Muscle layer of duodenum (tissue), 2 donors: ENCODE measurements around the gene CA5A.

Experiments
- H3K27ac ChIP-seq: one replicate; pipeline ENCODE4 v1.7.0; 2013; ENCODE audit warnings: mild to moderate bottlenecking, low read length
- H3K27me3 ChIP-seq: one replicate; pipeline ENCODE4 v1.7.0; 2013; ENCODE audit warnings: low read depth, mild to moderate bottlenecking, control low read depth, low read length
- H3K36me3 ChIP-seq, 2 donors: one replicate each; pipeline ENCODE4 v1.7.0; 2013; ENCODE audit warnings: low read length in 2 of 2, control low read depth in 1 of 2, mild to moderate bottlenecking in 1 of 2; ENCODE audit not compliant: insufficient read depth in 2 of 2, control insufficient read depth in 1 of 2
- H3K4me1 ChIP-seq, 2 donors: one replicate each; pipeline ENCODE4 v1.7.0; 2013; ENCODE audit warnings: low read length in 2 of 2, mild to moderate bottlenecking in 2 of 2, control low read depth in 1 of 2, moderate library complexity in 1 of 2; ENCODE audit not compliant: insufficient read depth in 2 of 2, control insufficient read depth in 1 of 2
- H3K4me3 ChIP-seq, 2 donors: one replicate each; pipeline ENCODE4 v1.7.0; 2013; ENCODE audit warnings: low read length in 2 of 2, low read depth in 1 of 2, mild to moderate bottlenecking in 1 of 2
- H3K9me3 ChIP-seq, 2 donors: one replicate each; pipeline ENCODE4 v1.7.0; 2013; ENCODE audit warnings: low read length in 2 of 2, control low read depth in 1 of 2, mild to moderate bottlenecking in 1 of 2; ENCODE audit not compliant: control insufficient read depth in 1 of 2
- donor health status: healthy.

CA5A gene

DNA sequence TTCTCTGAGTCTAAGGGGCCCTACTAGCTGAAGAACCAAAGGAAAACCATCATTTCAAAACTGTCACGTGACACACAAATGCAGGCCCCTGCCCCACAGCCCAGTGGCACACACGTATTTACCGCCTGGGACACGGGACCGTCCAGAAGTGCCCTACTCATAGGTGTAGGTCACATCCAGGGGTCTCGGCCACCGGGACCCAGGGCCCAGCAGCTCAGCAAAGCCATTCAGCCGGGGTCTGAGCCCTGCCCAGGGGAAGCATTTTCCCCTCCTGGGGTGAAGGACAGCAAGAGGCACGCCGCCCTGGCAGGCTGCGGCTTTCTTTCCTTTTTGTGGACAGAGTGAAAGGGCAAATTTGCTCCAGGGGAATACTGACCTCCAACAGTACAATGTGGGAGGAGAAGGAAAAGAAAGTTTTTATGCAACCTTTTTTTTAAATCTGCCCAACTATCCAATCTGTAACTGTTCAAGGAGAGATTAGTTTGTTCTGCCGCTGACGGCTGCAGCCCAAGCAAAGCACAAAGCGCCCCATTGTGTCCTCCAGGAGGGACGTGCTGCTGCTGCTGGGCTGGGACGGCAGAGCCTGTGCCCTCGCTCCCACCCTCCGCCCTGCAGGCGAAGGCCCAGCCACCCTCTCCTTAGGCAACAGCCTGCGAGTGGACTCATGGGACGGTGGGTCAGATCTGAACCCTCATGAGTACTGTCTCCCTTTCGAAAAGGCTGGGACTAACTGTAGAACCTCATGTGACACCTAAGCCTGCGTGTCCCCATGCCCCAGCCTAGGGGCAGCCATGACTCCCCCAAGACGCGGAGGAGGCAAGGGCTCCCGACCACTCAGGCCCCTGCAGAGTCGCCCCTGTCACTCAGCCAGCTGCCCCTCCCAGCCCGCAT lies 88.3 kb downstream of the CA5A start:
- Histone ChIP-seq H3K36me3 (peaks cover 0 to 2% of the 10 kb centered on the region in 2 donors), H3K27ac (no peak overlapping the region), H3K9me3 (no peaks in the 10 kb centered on the region), H3K27me3 (no peaks in the 10 kb centered on the region), H3K4me1 (peaks cover 3 to 17% of the 10 kb centered on the region in 2 donors), H3K4me3 (no peak overlapping the region)

DNA sequence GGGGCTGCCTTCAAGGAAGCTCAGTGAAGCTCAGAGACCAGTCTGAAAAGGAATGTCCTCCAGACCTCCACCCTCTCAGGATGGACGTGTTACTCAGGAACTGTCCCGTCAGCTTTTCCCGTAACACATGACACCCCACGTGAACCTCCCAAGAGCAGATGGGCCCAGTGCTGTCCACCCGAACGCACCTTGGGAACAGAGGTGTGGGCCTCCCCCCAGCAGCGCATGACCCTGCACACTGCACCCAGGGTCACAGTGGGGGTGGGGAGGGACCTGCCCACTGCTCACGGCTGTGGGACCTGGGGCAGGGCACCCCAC lies 88.9 kb downstream of the CA5A start:
- no peaks in the 10 kb centered on the region for H3K9me3 ChIP-seq
- H3K36me3 ChIP-seq: no peaks in the 10 kb centered on the region
- peaks cover 0 to 13% of the 10 kb centered on the region in 2 donors for H3K4me1 ChIP-seq
- no peak overlapping the region for H3K4me3 ChIP-seq
- H3K27me3 ChIP-seq: no peaks in the 10 kb centered on the region
- no peak overlapping the region for H3K27ac ChIP-seq

DNA sequence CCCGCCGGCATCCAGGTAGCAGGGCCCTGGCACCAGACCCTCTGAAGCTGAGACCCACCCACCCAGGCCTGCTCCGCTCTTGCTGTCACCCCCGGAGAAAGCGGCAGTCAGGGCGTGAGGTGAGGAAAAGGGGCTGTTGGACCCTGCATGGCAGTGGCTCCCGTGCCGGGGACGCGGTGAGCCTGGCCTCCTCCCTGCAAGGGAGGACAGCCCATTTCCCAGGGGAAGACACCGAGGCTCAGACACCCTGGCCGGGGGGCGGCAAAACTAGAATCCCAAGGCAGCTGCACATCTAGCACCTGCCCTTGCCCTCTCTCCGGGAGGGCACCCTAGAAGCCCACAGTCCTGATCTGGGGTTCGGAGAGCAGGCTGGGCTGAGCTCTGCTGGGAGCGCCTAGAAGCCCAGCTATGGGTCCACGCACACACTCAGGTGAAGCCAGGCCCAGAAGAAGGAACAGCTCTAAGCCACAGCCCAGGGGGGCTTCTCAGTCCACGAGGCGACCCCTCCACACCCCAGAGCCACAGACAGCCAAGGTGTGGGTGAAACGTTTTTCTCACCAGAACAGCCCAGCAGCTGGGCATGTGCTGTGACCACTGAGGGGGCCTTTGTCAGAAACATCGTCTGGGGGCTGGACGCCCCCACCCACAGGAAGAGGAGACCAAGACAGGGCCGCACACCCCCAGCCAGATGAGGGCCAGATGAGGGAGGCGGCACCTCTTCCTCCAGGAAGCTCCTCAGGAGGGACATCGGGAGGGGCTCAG lies 89.4 kb downstream of the CA5A start:
- peaks cover 0 to 13% of the 10 kb centered on the region in 2 donors for H3K4me1 ChIP-seq

DNA sequence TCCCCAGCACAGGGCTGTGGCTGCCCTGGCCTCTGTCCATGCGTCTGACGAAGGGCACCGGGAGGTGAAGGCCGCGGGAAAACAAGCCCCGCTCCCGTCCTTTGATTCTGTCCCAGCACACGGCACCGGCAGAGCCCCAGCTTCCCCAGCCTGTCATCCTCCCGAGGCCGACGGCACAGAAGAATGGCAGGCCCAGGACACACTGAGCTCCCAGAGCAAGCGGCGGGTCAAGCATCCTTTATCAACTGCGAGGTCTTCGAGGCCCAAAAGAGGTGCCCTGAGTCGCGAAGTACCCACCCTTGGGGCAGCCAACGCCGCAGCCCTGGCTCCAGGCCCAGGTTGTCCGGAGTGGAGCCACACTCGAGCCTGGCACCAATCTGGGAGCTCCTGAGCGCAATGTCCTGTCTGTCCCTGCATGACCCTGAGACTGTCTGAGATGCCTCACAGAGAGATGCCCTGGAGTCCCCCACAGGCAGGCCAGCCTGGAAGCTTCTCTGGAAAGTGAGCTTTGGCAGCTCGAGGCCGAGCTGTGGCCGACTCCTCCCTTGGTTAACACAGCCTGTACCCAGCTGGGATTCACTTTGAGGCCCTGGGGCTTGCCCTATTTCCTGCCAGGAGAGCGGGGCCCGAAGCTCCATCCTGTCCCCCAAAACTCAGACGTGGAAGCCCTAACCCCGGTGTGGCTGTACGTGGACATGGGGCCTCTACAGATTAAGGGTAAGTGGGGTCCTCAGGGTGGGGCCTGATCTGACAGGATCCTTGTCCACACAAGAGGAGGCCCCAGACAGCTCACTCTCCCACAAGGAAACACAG lies 90.3 kb downstream of the CA5A start:
- Histone ChIP-seq H3K27me3 (no peaks in the 10 kb centered on the region), H3K9me3 (no peaks in the 10 kb centered on the region), H3K27ac (no peak overlapping the region), H3K4me3 (no peak overlapping the region), H3K36me3 (no peaks in the 10 kb centered on the region), H3K4me1 (peaks cover 0 to 13% of the 10 kb centered on the region in 2 donors)

More for the DNA sequence above, 89.4 kb downstream of the CA5A start:
- H3K27me3 ChIP-seq: no peaks in the 10 kb centered on the region
- H3K36me3 ChIP-seq: no peaks in the 10 kb centered on the region
- no peaks in the 10 kb centered on the region for H3K9me3 ChIP-seq
- no peak overlapping the region for H3K27ac ChIP-seq
- no peak overlapping the region for H3K4me3 ChIP-seq

DNA sequence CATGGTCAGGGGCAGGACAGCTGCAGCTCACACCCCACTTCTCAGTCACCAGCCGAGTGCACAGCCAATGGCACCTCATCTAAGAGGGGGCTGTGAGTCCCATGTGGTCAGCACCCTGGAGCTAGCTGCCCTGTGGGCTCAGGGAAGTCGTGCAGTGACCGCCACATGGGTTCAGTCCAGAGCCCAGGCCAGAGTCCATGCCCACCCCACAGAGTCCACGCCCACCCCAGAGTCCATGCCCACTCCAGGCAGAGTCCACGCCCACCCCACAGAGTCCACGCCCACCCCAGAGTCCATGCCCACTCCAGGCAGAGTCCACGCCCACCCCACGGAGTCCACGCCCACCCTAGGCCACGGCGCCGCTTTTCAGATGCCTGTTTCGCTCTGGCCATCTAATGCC lies 91.1 kb downstream of the CA5A start:
- Histone ChIP-seq H3K36me3 (no peaks in the 10 kb centered on the region), H3K27me3 (no peaks in the 10 kb centered on the region), H3K9me3 (no peaks in the 10 kb centered on the region), H3K4me3 (no peak overlapping the region), H3K4me1 (peaks cover 0 to 9% of the 10 kb centered on the region in 2 donors), H3K27ac (no peak overlapping the region)

DNA sequence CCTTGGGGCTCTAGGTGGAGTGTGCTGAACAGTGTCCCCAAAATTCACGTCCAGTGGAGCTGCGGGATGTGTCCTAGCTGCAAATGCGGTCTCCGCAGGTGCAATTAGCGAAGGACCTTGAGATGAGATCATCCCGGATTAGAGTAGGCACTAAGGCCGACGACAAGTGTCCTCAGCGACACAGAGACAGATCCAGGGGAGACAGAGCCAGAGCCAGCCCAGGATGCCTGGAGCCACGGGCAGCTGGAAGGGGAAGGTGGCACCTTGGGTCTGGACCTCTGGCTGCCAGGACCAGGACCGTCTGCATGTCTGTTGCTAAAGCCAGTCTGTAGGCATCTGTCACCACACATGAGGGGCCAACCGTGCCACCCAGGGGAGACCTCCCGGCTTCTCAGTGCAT lies 91.5 kb downstream of the CA5A start:
- Histone ChIP-seq H3K4me3 (no peak overlapping the region), H3K36me3 (no peaks in the 10 kb centered on the region), H3K9me3 (no peaks in the 10 kb centered on the region), H3K27me3 (no peaks in the 10 kb centered on the region), H3K4me1 (peaks cover 0 to 5% of the 10 kb centered on the region in 2 donors), H3K27ac (no peak overlapping the region)

DNA sequence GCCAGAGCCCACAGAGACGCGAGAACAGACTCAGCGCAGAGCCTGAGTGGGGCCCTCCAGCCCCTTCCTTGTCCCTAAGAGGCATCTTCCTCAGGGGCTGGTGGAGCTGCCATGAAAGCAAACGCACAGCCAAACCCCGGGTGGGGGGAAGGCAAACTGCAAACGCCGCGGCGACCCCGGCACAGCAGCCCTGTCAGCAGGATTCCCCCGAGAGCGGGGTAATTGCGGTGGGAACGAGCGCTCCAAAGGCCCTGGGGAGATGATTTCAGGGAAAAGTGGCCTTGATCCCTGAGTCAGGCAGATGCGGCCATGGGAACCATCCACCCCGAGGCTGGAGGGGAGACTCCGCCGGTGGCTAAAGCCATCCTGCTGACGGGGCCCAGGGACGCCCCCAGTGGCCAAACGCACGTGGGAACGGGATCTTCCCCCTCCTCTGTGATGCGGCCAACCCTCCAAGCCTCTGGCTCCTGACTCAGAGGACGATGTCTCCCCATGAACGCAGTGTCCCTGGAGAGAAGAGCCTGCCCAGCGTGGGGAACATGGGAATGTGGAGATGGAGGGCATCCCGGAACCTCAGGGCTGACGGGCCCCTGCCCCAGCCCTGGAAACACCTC lies 92.1 kb downstream of the CA5A start:
- Histone ChIP-seq H3K27ac (no peak overlapping the region), H3K9me3 (no peaks in the 10 kb centered on the region), H3K27me3 (no peaks in the 10 kb centered on the region), H3K4me3 (no peak overlapping the region), H3K4me1 (no peaks in the 10 kb centered on the region), H3K36me3 (peaks cover 0 to 1% of the 10 kb centered on the region in 2 donors)

DNA sequence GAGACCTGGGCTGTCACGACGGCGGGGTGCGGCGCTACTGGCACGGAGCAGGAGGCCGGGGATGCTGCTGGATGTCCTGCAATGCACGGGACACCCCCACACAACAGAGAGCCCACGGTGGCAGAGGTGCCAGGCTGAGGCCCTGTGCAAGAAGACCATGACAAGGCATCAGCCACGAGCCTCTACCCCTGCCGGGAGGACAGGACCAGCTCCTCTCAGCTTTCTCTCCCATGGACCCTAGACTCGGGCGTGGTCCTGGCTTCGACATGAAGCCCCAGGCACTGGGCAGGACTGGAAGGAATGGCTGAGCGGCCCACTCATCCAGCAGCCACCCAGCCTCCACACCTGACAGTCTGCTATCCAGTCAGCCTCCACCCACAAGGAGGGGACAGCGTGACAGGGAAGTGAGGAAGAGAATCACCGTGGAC lies 92.6 kb downstream of the CA5A start:
- Histone ChIP-seq H3K9me3 (no peaks in the 10 kb centered on the region), H3K36me3 (peaks cover 0 to 7% of the 10 kb centered on the region in 2 donors), H3K4me1 (no peaks in the 10 kb centered on the region), H3K27ac (no peak overlapping the region), H3K4me3 (no peak overlapping the region), H3K27me3 (no peaks in the 10 kb centered on the region)

DNA sequence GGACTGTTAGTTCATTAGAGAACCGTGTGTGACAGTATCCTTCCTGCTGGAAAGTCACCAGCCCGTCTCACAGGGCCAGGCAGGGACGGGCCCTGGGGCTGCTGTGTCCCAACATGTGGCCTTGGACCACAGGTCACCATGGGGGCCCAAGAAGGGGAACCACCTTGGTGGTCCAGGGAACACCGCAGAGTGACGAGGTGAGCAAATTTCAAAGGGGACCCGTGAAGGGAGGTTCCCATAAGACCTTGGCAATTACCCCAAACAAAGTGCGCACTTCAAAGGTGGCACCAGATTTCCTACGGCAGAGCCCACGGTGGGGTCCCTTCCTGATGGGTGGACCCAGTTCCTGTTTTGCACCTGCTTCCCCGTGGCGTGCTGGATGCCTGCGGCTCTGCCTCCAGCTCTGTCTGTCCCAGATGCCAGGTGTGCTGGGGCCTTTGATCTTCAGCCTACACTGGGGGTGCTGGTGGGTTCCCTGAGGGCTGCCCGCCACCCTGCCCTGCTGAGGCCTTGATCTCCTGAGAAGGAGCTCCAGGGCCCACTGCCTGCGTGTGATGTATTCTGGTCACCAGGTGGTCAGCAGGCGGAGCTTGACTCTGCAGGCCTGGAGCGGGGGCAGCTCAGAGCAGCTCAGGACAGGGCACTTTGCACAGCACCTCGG lies 94.0 kb downstream of the CA5A start:
- no peak overlapping the region for H3K27ac ChIP-seq

DNA sequence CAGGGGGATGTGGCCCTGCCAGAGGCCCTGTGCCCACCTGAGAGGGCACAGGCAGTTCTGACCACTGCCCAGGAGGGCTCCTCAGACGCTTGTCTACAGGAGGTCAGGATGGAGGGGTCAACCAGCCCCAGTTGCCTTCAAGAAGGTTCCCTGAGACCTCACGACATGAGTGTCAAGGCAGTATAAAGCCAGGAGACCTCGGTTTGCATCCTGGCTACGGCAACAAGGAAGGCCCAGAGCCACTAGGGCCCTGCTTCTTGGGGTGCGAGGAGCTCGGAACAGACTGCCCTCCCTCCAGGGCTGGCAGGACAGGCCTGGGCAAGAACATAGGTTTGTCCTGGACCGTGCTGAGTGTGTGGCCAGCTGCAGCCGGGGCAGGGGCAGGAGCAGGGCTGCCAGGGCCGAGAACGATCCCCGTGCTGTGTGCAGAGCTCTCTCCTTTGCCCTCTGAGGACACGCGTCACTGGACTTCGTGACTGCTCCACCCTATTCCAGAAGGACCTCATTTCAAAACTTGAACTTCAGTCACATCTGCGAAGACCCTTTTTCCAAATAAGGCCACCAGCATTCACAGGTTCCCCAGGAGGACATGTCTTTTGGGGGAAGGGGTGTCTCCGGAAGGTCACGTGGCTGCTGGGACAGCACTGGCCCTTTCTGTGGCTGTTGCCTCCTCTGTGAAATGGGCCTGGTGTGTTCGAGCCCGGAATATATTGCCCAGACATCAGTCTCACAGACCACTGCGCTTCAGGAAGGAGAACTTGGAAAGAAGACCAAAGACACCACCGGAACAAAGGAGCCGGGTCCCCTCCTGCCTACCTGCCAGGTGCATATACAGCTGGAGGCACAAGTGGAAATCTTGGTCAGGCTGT lies 94.8 kb downstream of the CA5A start:
- no peaks in the 10 kb centered on the region for H3K27me3 ChIP-seq
- peaks cover 0 to 11% of the 10 kb centered on the region in 2 donors for H3K36me3 ChIP-seq
- H3K4me3 ChIP-seq: no peak overlapping the region
- no peaks in the 10 kb centered on the region for H3K4me1 ChIP-seq
- H3K9me3 ChIP-seq: no peaks in the 10 kb centered on the region
- no peak overlapping the region for H3K27ac ChIP-seq

More for the DNA sequence above, 94.0 kb downstream of the CA5A start:
- H3K4me1 ChIP-seq: no peaks in the 10 kb centered on the region
- H3K36me3 ChIP-seq: peaks cover 0 to 11% of the 10 kb centered on the region in 2 donors
- H3K4me3 ChIP-seq: no peak overlapping the region
- no peaks in the 10 kb centered on the region for H3K27me3 ChIP-seq
- no peaks in the 10 kb centered on the region for H3K9me3 ChIP-seq
